Hematopoietic multipotent progenitor cell treated with erythropoietin and hydrocortisone succinate and interleukin-3 and kit ligand, for 8 days (in vitro differentiated cells): Measurements from ENCODE around the gene GXYLT1.
"Not testable (repeated sequence)": the region's sequence is repeated elsewhere in the genome, so short reads cannot be mapped to it uniquely, and the experiment has no call there.

ENCODE experiments used
- DNase-seq: peaks from one replicate; pipeline ENCODE4 v3.0.0-alpha.2; 2015

GXYLT1 gene, protein sequence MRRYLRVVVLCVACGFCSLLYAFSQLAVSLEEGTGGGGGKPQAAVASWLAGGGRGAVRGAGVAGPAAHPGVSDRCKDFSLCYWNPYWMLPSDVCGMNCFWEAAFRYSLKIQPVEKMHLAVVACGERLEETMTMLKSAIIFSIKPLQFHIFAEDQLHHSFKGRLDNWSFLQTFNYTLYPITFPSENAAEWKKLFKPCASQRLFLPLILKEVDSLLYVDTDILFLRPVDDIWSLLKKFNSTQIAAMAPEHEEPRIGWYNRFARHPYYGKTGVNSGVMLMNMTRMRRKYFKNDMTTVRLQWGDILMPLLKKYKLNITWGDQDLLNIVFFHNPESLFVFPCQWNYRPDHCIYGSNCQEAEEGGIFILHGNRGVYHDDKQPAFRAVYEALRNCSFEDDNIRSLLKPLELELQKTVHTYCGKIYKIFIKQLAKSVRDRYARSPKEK

DNA sequence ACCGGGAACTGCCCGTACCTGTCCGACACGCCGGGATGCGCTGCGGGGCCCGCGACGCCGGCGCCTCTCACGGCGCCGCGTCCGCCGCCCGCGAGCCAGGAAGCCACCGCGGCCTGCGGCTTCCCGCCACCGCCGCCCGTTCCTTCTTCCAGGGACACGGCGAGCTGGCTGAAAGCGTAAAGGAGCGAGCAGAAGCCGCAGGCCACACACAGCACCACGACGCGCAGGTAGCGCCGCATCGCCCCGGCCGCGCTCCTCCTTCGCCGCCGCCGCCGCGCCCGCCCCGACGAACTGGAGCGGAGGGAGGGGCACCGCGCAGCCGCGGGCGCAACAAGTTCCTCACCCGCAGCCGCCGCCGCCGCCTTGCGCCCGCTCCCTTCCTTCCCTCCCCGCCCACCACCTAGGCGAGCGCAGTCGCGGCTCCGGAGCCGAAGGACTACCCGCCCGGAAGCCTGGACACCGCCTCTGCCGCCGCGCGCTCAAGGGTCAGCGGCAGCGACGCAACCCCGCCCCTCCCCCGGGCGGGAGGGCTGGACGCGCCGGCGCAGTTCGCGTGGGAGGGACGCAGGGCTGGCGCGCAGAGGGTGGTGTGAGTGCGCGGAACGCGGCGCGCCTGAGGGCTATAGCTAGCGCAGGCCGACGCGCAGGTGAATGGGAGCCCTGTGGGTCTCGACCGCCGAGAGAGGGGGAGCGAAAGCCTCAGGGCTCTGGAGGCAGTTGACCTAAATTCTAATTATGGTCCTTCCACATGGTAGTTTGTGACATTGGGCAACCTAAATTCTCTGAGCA is at the start of gene GXYLT1:
TSS of gene GXYLT1 (minus strand) at position 467 of the 789 bp plus-strand sequence. CDS start at position 239, 228 bp downstream.
- peak; percentile 90 for DNase-seq

DNA sequence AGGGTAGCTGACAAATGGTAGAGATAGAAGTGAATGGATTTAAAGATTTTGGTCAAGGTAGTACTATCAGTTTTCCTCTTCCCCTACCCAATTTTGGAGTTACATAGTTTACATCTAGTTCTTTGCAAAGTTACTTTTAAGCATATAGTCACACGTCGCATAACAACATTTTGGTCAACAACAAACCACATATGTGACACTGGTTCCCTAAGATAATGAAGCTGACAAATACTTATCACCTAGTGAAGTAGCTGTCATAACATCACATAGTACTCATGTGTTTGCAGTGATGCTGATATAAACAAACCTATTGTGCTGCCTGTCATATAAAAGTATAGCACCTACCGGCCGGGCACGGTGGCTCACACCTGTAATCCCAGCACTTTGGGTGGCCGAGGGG is 48.0 kb upstream of the GXYLT1 start:
- DNase-seq = peak; percentile 41

DNA sequence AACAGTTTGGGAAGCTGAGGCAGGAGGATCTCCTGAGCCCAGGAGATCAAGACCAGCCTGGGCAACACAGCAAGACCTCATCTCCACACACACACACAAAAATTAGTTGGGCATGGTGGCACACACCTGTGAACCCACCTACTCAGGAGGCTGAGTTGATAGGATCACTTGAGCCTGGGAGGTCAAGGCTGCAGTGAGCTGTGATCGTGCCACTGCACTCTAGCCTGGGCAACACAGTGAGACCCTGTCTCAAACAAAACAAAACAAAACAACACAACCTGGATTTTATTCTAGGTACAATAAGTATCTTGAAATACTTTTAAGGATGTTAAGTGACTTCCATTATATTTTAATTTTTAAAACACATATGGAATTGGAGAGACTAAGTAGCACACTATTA is 47.6 kb upstream of the GXYLT1 start:
- no peak for DNase-seq

DNA sequence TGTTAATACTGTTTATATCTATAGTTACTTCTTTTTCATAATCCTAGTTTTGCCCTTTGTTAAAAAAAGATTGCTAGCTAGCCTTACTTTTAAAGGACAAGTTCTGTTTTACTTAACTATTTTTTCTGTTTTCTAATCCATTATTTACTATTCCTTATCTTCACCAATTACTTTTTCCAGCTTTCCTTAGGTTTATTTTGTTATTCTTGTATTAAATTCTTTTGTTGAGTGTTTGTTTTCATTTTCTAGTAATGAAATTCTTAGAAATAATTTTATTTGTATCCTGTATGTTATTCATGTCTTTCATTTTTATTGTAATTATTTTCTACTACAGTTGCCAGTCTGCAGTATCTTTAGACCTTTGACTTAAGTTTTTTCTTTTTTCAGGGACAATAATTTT is 45.7 kb upstream of the GXYLT1 start:
- DNase-seq = no peak

DNA sequence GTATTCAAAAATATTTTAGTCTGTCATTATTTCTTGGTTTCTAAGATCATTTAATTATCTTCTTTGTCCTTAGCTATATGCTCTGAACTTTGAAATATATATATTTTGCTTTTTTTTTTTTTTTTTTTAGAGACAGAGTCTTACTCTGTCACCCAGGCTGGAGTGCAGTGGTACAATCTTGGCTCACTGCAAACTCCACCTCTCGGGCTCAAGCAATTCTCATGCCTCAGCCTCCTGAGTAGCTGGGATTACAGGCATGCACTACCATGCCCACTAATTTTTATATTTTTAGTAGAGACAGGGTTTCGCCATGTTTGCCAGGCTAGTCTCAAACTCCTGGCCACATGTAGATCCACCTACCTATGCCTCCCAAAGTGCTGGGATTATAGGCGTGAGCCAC is 43.6 kb upstream of the GXYLT1 start:
- DNase-seq = not testable (repeated sequence)

DNA sequence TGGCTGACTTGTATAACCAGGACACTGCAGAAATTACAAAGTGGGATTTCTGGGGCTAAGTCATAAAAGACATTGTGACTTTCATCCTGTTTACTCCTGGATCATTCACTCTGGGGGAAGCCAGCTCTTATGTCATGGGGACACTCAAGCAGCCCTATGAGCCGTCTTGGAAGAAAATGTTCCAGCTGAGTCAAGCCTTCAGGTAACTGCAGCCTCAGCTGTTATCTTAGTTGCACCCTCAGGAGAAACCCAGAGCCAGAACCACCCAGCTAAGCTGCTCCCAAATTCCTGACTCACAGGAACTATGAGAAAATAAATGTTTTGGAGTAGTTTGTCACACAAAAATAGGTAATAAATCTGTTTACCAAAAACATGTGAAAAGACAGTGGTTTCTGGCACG is 43.1 kb upstream of the GXYLT1 start:
- no peak for DNase-seq

DNA sequence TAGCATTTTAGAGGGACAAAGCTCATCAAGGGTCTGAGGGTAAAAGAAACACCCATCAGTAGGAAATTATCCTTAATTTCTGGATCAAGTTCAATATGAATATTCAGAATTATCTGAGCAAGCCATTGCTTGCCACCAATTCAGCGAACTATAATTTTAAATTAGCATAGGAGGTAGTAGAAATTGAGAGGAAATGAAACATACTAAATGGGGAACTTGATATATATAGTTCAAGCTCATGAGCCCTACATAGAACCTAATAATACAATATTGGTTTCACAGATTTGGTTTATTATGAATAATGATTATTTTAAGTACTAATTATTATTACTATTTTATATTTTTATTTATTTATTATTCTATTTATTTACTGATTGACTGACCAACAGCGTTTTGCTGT is 42.1 kb upstream of the GXYLT1 start:
- DNase-seq = no peak

DNA sequence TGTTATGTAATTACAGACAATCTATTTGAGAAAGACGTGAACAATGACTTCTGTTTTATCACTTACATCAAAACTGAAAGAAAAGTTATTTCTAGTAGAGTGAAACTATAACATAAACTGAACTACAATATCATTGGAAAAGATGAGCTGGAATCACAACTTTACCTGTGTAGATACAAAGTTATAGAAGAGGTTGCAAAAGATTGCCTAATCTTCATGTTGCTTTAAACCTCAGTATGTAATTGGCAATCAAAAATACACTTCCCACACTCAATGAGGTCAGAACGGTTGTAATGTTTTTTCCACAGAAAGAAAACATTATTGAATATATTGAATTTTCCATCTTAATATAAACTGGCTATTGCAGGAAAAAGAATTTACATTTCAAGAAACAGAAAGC is 37.7 kb upstream of the GXYLT1 start:
- no peak for DNase-seq

DNA sequence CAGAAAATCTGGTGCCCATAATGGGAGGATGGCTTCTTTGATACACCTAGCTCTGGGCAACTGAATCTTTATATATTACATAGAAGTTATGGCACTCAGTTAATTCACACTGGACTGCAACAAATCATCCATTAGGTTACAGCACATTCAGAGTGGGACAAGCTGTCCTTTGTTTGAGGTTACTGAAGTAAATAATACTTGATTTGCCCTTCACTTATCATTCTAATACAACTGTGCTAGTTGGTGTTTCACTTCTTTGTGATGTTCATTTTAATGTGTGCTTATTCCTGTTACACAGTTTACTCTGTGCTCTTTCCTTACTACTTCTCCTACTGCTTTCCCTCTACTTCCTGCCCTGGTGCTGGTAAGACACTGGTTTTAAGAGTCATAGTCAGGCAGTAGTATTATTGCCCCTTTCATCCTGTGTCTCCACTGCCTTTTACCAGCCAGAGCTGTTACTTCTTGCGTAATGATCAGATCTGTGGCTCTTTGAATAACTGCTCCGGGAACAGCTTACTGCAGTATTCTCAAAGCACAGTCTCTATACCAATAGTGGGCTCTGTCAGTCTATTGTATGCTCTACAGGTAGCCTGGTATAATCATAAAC is 36.4 kb upstream of the GXYLT1 start:
- DNase-seq = no peak

DNA sequence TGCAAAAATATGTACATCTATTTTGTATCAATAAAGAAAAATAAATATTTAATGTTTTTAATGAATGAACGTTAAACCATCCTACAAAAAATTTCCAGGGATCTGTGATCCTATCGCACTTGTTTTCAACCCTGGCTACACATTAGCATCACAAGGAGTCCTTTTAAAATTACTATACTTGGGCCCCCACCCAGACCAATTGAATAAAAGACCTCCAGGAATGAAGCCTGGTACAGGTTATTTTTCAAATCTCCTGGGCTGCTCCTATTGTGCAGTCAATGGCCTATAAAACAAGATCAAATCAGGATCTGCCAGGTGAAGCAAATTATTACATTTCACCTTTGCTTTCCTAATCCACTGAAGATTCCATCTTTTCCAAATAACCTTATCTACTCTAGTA is 33.4 kb upstream of the GXYLT1 start:
- no peak for DNase-seq

DNA sequence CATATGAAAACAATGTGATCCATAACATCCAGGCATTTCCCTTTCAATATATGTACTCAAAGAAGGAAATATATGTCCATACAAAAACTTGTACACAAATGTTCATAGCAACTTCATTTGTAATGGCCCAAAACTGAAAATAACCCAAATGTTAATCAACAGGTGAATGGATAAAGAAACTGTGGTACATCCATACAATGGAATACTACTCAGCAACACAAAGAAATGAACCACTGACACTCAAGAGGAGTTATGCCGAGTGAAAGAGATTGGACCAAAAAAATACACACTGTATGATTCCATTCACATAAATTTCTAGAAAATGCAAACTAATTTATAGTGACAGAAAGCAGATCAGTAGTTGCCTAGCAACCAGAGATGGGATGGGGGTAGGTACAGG is 30.3 kb upstream of the GXYLT1 start:
- no peak for DNase-seq

DNA sequence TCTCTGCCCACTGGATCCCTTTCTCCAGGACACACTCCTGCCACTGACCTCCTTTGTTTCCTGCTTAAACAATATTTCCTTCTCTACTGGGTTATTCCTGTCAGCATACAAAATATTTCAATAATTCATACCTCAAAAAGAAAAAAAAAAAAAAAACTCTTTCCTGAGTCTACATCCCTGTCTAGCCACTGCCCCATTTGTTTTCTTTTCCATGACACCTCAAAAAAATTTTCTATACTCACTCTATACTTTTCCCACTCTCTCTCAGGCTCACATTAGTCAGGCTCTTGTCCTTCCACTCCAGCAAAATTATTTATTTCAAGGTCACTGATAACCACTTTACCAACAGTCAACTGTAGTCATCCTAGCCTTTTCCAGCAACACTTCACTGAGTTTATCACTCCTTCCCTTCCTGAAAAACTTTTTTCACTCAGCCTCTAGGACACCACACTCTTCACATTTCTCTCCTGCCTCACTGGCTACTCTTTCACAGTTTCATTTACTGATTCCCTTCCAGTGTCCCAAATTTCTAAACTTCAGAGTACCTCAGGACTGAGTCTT is 29.4 kb upstream of the GXYLT1 start:
- DNase-seq = no peak

DNA sequence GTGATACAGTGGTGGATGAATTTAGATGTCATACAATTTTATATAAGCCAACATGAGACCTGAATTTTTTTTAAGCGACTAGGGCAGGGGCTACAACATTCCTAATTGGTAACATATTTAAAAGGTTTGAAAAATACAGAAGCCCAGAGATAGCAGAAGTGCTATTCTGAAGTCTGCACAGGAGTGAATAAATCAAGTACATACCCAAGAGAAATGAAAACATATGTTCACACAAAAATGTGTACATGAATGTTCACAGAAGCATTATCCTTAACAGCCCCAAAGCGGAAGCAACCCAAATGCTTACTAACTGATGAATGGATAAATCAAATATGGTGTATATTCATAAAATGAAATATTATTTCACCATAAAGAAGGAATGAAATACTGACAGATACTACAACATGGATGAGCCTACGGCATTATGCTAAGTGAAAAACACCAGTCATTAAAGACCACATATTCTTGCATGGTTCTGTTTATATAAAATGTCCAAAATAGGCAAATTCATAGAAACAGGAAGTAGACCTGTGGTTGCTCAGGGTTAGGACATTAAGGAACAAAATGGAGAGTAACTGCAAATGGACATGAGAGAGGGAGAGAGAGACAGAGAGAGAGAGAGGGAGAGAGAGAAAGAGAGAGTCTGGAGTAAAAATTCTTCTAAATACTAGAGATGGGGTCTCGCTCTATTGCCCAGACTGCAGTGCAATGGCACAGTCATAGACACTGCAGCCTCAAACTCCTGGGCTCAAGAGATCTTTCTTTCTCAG is 28.0 kb upstream of the GXYLT1 start:
- no peak for DNase-seq

DNA sequence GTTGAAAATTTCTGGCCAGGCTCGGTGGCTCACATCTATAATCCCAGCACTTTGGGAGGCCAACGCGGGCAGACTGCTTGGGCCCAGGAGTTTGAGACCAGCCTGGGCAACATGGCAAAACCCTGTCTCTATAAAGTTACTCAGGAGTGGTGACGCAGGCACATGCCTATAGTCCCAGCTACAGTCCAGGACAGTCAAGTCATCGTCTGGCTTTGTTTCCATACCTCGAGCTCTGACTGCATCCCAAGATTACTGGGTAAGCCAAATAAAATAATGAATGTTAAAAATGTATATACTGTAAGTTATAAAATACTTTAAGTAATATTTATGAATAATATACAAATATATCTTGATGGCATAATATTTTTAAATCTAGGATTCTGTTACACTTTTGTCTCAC is 23.0 kb upstream of the GXYLT1 start:
- no peak for DNase-seq

DNA sequence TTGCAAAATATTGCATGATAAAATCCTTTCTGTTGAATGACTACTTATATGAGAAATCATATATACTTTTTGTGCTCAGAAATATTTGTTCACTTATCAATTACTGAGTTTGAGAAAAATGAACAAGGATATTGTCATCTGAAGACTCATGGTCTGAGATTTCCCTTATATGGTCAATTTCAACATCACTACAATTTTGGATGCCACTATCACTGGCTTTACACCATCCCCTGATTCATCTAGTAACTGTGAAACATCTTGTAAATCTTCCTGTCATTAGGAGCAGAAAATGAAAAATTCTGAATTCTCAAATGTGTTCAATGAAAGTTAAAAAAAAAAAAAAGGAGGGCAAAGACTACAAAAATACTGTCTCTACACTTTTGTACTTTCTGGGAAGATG is 21.8 kb upstream of the GXYLT1 start:
- DNase-seq = no peak

DNA sequence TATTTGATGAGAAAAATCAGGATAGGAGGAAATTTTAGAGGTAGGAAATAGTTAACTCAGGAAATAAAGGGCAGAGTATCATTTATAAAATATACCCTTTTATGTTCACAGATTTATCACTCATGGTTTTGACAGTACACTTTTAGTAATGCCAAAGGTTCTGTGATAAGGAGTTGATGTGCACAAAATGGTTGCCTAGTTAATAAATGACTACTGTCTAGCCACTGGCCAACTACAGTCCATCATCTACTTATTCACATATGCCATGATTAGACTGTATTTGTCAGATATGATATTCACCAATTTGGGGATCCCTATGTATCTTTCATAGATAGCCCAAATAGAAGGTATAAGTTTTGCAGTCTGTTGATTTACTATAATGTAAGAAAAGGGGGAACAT is 19.2 kb upstream of the GXYLT1 start:
- no peak for DNase-seq

DNA sequence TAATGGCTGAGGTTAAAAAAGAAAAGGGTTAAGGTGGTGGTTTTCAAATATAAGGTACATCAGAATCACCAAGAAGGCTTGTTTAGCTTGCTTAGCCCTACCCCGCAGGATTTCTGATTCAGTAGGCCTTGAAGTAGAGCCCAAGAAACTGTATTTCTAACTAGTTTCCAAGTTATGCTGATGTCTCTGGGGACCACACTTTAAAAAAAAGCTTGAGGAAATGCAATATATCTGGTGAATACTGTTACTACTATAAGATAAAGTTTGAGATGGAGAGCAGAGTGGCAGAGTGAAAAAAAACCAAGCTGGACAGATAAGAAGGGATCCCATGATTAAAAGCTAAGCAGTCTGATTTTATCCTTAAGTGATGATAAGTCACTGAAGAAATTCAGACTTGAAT is 18.3 kb upstream of the GXYLT1 start:
- no peak for DNase-seq

DNA sequence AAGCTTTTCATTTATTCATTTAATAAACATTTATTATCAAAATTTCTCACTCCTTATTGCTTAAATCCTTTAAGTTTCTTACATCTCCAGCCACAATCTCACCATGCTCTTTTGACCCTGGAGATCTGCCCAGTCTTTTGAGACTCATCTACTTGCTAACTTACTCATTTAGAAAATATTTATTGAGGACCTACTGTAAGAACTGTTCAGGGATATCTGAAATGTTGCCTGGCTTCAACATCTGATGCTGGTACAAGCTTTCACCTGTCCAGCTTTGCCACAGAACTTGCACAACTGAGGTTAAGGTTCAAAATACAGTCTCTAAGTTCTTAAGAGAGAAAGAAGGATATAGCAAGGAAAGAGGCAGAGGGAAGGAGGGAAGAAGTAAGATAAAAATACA is 17.5 kb upstream of the GXYLT1 start:
- no peak for DNase-seq

DNA sequence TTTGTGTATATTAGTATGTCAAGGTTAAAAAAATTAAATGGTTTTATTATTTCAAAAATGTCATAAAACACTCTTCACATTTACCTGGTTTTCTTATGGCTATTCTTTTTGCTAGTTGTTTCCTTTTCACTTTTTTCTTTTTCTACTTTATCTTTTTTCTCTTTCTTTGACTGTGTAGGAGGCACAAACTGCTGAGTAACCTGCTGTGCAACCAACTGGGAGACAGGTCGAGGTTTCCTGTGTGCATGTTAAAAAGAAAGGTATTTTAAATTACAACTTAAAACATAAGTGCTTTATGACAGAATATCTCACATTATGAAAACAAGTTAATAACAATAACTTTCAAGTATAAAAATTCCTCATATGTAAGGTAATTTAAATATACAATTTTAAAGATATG is 16.9 kb upstream of the GXYLT1 start:
- DNase-seq = no peak

DNA sequence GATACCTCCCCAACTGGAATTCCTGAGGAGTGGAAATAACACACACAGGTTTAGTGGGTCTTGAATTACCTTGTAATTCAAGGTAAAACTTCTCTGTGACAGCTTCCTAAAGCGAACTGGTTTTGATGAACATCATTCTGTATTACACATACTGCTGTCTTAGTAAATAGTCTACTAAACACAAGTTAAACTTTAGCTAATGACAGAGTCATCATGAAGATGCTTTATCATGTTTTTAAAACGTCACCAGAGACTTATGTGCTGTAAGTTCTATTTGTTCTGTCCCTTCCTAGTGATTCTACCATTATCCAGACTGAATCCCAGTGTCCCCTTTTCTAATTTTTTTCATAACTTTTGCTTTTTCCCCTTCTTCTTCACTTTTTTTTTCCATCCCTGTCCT is 11.6 kb upstream of the GXYLT1 start:
- no peak for DNase-seq

DNA sequence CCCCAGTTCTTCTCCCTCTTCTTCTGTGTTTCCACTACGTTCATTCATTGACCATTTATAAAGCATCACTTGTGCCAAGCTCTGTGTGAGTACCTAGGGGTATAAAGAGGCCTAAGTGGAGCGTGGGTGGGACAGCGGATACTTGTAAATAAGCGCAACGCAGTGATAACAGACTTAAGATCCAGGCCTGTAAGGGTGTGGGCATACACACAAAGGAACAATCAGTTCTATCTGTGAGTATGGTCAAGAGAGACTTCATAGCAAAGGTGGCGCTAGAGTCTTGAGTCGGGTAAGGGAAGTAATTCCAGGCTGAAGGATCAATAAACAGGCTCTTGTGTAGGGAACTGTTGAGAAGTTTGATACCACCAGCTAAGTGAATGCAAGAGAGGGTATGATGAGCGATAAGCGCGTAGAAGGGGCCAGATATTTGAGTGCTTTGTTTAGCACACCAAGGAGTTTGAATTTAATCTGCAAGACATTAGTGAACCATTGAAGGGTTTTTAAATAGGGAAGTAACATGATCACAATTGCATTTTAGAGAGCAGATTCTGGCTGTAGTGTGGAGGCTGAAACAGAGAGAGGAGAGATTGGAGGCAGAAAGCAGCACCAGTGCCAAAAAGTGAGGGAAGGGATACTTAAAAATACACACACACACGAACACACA is 1.0 kb upstream of the GXYLT1 start:
- peak; percentile 28 for DNase-seq

DNA sequence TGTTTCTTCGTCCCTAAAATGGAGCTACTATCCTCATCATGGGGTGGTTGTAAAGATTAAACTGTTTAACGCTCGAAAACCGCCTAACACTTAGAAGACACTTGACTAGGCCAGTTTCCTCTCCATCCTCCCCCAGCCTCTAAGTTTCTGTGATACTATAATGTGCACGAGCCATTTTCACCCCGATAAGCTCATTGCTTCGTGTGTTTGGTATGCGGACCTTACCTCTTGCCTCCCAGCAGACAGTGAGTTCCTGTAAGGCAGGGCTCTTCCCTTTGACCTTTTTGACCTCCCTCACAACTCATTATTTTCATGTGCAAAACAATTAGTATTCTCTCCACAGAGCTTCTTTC is 499 bp upstream of the GXYLT1 start:
- no peak for DNase-seq

DNA sequence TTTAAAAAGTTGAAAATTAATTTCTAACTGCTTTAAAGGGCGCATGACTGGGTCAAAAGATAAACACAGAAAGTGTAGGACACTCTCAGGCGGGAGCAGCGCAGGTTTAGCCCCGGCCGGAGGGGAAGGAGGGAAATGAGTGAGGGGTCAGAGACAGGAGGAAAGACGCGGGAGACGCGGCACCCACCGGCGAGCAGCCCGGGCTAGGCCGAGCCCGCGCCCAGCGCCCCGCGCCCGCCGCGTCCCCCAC is 591 bp downstream of the GXYLT1 start:
- no peak for DNase-seq
